ENCODE measurements around the gene ARRB2. TPM values are rescaled to one million over a fixed set of nuclear protein-coding genes. Genes with fewer than 3 reads are reported as not detected.

Gene ARRB2
- total RNA-seq, 1 donor from 2014 or later, result 13.0 TPM

- DNase-seq, result no peak
Observed at GRCh38 chr17:4728124-4728523, 17.7 kb downstream of the ARRB2 start.

- no peak for DNase-seq
Observed at GRCh38 chr17:4733073-4733531, 22.7 kb downstream of the ARRB2 start.

- DNase-seq, result no peak
Observed at GRCh38 chr17:4734857-4735475, 24.5 kb downstream of the ARRB2 start.

DNA sequence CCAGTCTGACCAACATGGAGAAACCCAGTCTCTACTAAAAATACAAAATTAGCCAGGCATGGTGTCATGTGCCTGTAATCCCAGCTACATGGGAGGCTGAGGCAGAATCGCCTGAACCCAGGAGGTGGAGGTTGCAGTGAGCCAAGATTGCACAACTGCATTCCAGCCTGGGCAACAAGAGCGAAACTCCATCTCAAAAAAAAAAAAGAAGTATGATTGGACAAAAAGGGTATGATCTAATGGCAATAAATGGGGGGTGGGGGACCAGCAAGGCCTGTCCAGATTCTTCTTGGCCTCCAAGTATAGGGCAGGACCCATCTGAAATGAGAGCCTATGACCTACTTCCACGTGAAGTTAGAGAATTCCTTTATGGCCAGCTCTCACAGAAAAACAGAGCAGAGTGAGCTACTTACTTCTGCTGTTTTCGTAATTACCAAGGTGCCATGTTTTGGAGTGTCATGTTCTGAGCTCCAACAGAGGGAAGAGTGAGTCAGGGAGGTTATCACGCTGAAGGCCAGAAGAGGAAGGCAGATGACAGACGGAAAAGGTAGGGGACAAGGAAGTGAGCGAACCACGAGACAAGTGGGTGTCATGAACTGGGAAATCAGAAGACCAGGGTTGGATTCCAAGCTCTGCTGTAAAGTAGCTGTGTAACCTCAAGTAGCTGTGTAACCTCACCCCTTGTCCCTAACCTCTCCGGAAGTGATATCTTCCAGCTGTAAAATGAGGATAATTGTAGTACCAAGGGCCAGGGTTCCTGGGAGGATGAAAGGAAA, 25.6 kb downstream of the ARRB2 start:
- peak; percentile 20 for DNase-seq

GRCh38 chr17:4738136-4739121, 28.0 kb downstream of the ARRB2 start:
- no peak for DNase-seq

DNA sequence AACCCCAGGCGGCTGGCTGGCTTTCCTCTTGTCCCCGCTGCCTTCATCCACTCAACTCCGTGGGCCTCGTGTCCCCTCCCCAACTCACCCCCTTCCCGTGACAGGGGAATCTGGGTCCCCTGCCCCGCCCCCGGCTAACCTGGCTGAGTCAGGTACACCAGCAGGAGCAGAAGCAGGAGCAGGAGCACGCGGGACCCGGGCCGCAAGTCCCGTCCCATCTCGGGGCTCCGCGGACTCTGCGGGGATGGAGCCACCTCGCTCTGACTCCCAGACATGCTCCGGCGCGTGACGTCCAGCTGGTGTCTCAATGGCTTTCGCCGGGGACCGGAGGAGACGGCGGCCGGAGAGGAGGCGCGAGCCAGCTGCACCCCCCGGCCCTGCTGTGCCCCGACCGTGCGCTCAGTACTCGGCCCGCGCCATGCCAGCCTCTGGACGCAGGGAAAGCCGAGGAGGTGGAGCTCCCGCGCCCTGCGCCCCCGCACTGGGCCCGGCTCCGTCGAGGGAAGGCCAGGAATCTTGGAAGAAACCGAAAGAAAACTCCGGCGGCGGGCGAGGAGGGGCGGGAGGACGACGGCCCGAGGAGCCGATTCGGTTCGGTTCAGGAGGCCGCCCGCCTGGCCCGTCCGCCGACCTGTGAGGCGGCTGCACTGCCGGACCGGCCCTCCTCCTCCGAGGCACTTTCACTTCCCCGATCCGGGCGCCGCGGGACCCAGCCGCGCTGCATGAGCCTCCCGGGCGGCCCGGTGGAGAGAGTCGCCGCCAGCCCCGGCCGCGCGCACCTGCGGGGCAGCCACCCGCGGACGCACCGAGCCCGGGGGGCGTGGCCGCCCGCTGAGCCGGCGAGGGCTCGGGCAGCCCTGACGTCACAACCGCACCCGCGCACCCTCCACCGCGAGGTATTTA, 28.9 kb downstream of the ARRB2 start, which contains the start of the genes CXCL16 and ZMYND15:
Gene CXCL16 (minus strand): TSS at position 807 of the 903 bp plus-strand sequence. CDS start 589 bp downstream, at position 218.
Gene ZMYND15 (plus strand): TSS at position 712 of the 903 bp plus-strand sequence. CDS start 716 bp downstream, outside the sequence.
- DNase-seq, result no peak

DNA sequence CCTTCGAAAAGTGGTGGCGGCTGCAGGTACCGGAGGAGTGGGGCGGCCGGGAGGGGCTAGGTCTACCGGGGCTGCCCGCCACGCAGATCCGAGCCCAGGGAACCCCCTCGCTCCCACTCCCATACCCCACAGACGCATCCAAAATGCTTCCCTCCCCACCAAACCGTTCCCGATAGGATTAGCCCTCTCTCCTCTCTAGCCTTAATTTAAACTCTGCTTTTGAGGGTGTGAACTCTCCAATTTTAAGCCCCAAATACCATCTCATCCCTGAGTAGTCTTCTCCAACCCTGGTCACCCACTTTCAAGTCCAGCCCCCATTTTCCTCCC, 29.6 kb downstream of the ARRB2 start:
- no peak for DNase-seq

- DNase-seq, result no peak
Observed at GRCh38 chr17:4740584-4740983, 30.2 kb downstream of the ARRB2 start.

DNA sequence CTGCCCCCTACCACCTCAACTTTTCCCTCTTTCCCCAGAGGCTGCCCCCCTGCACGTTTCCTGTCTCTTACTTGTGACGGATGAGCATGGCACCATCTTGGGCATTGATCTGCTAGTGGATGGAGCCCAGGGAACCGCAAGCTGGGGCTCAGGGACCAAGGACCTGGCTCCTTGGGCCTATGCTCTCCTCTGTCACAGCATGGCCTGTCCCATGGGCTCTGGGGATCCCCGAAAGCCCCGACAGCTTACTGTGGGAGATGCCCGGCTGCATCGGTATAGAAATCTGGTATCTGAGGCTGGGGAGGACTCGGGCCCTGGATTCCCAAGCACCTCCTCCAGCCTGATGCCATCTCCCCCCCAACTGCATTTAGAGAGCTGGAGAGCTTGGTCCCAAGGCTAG, 31.1 kb downstream of the ARRB2 start:
- no peak for DNase-seq

DNA sequence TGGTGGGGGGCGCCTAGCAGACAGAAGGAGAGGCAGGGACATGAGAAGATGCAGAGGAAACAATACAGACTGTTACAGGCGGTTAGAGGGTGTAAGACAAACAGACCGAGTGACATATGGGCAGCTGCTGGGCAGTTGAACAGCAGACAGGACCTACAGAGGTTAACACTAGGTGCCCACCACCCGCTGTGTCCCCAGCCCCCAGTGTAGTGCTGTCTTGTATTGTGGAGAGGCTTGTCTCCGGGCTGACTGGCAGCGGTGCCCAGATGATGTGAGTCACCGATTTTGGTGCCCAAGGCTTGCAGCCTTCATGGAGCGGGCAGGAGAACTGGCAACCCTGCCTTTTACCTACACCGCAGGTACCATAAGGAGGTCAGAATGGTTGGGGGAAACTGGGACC, 31.7 kb downstream of the ARRB2 start:
- no peak for DNase-seq

DNA sequence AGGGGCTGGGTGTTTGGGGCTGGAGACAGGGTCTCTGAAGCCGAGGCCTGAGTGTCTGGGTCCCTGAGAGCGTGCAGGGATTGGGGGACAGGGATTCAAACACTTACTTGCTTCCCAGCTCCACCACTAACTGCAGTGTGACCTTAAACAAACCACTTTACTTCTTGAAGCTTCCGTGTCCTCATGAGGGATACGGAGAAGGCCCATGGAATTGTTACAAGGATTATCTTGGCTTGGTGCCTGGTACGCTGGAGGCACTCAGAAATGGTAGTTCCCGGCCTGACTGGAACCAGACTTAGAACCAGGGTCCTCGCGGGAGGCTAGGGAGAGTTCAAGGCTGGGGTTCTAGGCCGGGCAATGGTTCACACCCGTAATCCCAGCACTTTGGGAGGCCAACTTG, 32.2 kb downstream of the ARRB2 start:
- DNase-seq, result no peak

- DNase-seq, result no peak
Observed at GRCh38 chr17:4743216-4743615, 32.8 kb downstream of the ARRB2 start.

DNA sequence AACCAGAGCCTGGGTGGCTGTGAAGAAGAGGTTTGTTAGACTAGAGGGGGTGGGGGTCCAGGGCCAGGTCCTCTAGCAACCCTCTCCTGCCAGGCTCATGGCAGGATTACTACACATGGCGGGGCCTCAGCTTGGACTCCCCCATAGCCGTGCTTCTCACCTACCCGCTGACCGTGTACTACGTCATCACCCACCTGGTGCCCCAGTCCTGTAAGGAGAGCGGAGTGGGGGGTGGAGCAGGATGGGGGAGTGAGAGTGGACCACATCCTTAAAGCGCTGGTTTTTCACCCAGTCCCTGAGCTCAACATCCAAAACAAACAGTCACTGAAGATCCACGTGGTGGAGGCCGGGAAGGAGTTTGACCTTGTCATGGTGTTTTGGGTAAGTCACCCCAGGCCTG, 33.5 kb downstream of the ARRB2 start:
- DNase-seq, result no peak

GRCh38 chr17:4744999-4745969, 34.9 kb downstream of the ARRB2 start:
- no peak for DNase-seq

DNA sequence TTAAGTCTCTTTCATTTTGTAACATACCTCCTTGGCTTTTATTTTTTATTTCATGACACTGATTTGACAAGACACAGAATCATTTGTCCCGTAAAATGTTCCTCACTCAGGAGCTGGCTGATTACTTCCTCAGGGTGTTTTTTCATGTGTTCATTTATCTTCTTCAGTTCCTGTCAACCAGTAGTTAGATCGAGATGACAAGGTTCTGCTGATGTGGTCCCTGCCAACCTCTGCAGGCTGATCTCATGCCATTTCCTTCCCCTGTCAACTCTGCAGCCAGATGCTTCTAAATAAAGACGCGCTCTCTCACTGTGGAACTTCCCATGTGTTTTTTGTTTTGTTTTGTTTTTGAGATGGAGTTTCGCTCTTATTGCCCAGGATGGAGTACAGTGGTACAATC, 37.4 kb downstream of the ARRB2 start:
- DNase-seq, result peak; percentile 45

GRCh38 chr17:4748686-4749085, 38.3 kb downstream of the ARRB2 start:
- DNase-seq, result no peak

GRCh38 chr17:4750606-4751005, 40.2 kb downstream of the ARRB2 start:
- DNase-seq, result no peak

DNA sequence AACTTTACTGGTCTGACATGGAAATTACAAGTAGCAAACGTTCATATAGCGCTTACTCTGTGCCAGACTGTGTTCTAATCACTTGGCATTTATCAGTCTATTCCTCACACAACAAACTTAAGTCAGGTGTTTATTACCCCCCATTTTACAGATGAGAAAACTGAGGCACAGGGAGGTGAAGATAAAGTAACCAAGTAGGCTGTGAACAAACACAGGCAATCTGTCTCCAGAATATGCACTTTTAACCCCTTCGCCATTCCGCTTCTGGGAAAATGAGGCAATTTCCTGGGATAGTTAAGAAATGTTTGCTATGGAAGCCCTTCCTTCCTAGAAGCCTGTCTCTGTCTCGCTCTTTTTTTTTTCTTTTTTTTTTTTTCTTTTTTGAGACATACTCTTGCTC, 41.5 kb downstream of the ARRB2 start:
- DNase-seq, result no peak

DNA sequence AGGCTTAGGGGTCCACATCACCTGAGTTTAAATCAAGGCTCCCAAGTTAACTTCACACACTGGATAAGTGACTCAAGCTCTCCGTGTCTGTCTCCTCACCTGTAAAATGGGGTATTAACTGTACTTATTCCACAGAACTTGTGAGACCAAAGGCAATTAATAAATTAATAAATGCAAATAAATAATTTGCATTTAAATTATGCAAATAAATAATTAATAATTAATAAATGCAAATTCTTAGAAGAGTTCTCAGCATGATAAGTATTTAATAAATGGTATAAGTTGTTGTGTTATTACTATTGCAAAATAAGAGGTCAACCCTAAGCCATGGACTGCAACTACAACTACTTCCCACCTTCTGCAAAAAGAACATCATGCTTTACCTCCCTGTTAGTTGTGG, 43.0 kb downstream of the ARRB2 start:
- no peak for DNase-seq

GRCh38 chr17:4759776-4760236, 49.4 kb downstream of the ARRB2 start:
- no peak for DNase-seq
